GM19468 (cell line): ENCODE data around the gene LTBR.
A peak's percentile ranks its signal among the peaks of the same experiment; 100 is the strongest.
"Not testable (repeated sequence)": the region's sequence is repeated elsewhere in the genome, so short reads cannot be mapped to it uniquely, and the experiment has no call there.

Source experiments
- ATAC-seq: cut with Tn5 transposase; IDR thresholded peaks from one replicate; pipeline ENCODE4 v1.9.1; 2021; ENCODE audit warnings: mild to moderate bottlenecking, moderate library complexity, moderate number of reproducible peaks; ENCODE audit not compliant: unreplicated experiment; ENCODE audit errors: extremely low read depth

LTBR gene

GRCh38 chr12:6420364-6420763 lies 36.4 kb downstream of the LTBR start:
- ATAC-seq: no peak

GRCh38 chr12:6423267-6424007 lies 39.5 kb downstream of the LTBR start:
- ATAC-seq: no peak

GRCh38 chr12:6424008-6424347 lies 40.0 kb downstream of the LTBR start:
- no peak for ATAC-seq

GRCh38 chr12:6424866-6425265 lies 40.9 kb downstream of the LTBR start:
- ATAC-seq: no peak

GRCh38 chr12:6425590-6426531 lies 41.9 kb downstream of the LTBR start:
- no peak for ATAC-seq

GRCh38 chr12:6426882-6427671 lies 43.1 kb downstream of the LTBR start:
- ATAC-seq: peak; percentile 36

- ATAC-seq: not testable (repeated sequence)
Measured at GRCh38 chr12:6427796-6428195, 43.8 kb downstream of the LTBR start.

- ATAC-seq: no peak
Measured at GRCh38 chr12:6428326-6428725, 44.4 kb downstream of the LTBR start.

- ATAC-seq: no peak
Measured at GRCh38 chr12:6430124-6430989, 46.4 kb downstream of the LTBR start.

GRCh38 chr12:6432991-6433390 lies 49.0 kb downstream of the LTBR start:
- ATAC-seq: no peak

- ATAC-seq: no peak
Measured at GRCh38 chr12:6434205-6435140, 50.5 kb downstream of the LTBR start.

- no peak for ATAC-seq
Measured at GRCh38 chr12:6435961-6436715, 52.2 kb downstream of the LTBR start.

GRCh38 chr12:6437586-6437985 lies 53.6 kb downstream of the LTBR start:
- no peak for ATAC-seq

- no peak for ATAC-seq
Measured at GRCh38 chr12:6438345-6438744, 54.4 kb downstream of the LTBR start.

GRCh38 chr12:6440391-6440790 lies 56.4 kb downstream of the LTBR start:
- ATAC-seq: no peak
